SH-SY5Y (cell line): Measurements from ENCODE around the gene WWP2.

Experiments
- GATA2 ChIP-seq: IDR thresholded peaks from 2 replicates; pipeline ENCODE4 v1.6.1; 2011; ENCODE audit warnings: mild to moderate bottlenecking, low read depth, low read length
- GATA3 ChIP-seq: IDR thresholded peaks from 2 replicates; pipeline ENCODE4 v1.6.1; 2011; ENCODE audit warnings: low read depth, mild to moderate bottlenecking, low read length, moderate library complexity

DNA sequence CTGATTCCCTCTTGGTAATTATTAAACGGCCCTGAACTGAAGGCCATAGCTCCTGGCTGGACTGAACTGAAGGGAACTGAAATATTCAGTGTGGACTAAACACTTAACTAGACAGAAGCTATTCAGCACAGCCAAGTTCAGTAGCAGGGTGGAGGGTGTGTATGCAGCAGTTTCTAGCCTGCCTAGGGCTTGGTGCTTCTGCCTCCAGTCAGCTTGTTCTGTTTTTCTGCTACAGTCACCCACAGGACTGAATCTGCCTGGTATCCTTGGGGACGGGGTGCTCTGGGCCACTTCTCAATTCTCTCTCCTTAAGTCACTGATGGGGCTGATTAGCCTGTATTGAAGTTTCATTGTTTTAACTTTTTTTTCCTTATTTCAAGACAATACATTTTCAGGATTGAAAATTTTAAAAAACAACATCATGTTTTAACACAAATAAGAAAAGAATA is 77.1 kb downstream of the WWP2 start:
- TF ChIP-seq GATA2 (no peak), GATA3 (no peak)
